ENCODE results near the gene SPATS1. TPM values are rescaled to one million over a fixed set of nuclear protein-coding genes. Genes with fewer than 3 reads are reported as not detected.
"Not testable (repeated sequence)": the region's sequence is repeated elsewhere in the genome, so short reads cannot be mapped to it uniquely, and the experiment has no call there.

The SPATS1 gene
- total RNA-seq, 1 donor from 2014 or later = not detected

DNA sequence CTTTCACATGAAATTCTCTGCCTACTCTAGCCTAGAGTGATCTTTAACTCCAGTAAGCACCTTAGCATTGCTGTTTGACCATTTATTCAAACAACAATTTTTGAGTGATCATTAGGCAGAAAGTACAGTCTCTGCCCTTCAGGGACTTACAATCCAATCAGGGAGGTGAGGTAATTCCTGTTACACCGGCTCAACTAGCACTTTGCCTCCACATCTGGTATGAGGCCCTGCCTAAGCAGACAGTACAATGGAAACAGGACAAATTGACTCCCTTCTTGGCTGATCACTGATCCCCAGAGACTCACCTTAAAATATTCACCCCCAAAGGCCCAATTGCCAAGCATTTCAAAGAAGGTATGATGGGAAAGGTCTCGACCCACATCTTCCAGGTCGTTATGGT lies 30.7 kb upstream of the SPATS1 start:
- peak overlapping the region; percentile 94 for H3K4me3 Mint-ChIP-seq (ENCODE audit: unreplicated experiment)
- H3K27ac Mint-ChIP-seq (ENCODE audit: unreplicated experiment) = peak overlapping the region; percentile 12
- no peak for DNase-seq (ENCODE audit: low spot score)
- no peak for TF ChIP-seq CTCF (IDR thresholded peaks at IDR 0.05)
- H3K36me3 Mint-ChIP-seq (ENCODE audit: low read depth) = peaks cover 16% of the 10 kb centered on the region
- peaks cover 8% of the 10 kb centered on the region for H3K27me3 Mint-ChIP-seq (ENCODE audit: low read depth)
- no peaks in the 10 kb centered on the region for H3K9me3 Mint-ChIP-seq (ENCODE audit: low read depth)
- peaks cover 16% of the 10 kb centered on the region for H3K4me1 Mint-ChIP-seq (ENCODE audit: low read depth)

- Mint-ChIP-seq H3K27me3 (ENCODE audit: low read depth) (peaks cover 13% of the 10 kb centered on the region), H3K4me3 (ENCODE audit: unreplicated experiment) (peak within 1 kb of the TSS; percentile 94), H3K36me3 (ENCODE audit: low read depth) (peaks cover 11% of the 10 kb centered on the region), H3K9me3 (ENCODE audit: low read depth) (no peaks in the 10 kb centered on the region), H3K4me1 (ENCODE audit: low read depth) (peaks cover 16% of the 10 kb centered on the region), H3K27ac (ENCODE audit: unreplicated experiment) (peak within 1 kb of the TSS; percentile 86)
- peak; percentile 99 for TF ChIP-seq CTCF (IDR thresholded peaks at IDR 0.05)
- DNase-seq (ENCODE audit: low spot score) = no peak
Measured at GRCh38 chr6:44312901-44313788, 29.3 kb upstream of the SPATS1 start, which contains the start of gene AARS2. Gene AARS2 (minus strand): TSS chr6:44313347. CDS start chr6:44313323, 24 bp downstream.

GRCh38 chr6:44314657-44315056 lies 27.8 kb upstream of the SPATS1 start:
- H3K36me3 Mint-ChIP-seq (ENCODE audit: low read depth); DNase-seq (ENCODE audit: low spot score); H3K4me3 Mint-ChIP-seq (ENCODE audit: unreplicated experiment); H3K27ac Mint-ChIP-seq (ENCODE audit: unreplicated experiment); H3K9me3 Mint-ChIP-seq (ENCODE audit: low read depth): not testable (repeated sequence)
- Mint-ChIP-seq H3K27me3 (ENCODE audit: low read depth) (peaks cover 28% of the 10 kb centered on the region), H3K4me1 (ENCODE audit: low read depth) (peaks cover 16% of the 10 kb centered on the region)

DNA sequence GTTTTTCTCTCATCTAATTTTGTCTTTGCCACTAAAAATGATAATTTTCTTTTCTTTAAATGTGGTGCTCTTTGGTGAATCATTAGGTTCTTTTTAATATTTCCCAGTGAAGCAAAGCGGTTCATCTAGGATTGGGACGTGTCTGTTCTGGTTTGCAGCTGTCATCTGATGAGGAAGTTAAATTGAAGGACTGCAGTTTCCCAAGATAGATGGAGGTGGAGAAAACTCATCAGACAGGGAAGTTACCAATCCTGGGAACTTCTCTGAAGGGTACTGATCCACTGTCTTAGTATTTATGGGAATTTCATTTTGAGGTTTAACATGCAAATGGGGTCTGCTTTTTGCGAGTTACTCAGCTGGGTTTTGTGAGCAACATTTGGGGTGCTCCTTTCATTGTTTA lies 26.9 kb upstream of the SPATS1 start:
- H3K4me3 Mint-ChIP-seq (ENCODE audit: unreplicated experiment) = no peak overlapping the region
- H3K4me1 Mint-ChIP-seq (ENCODE audit: low read depth) = peaks cover 16% of the 10 kb centered on the region
- no peak for TF ChIP-seq CTCF (IDR thresholded peaks at IDR 0.05)
- H3K36me3 Mint-ChIP-seq (ENCODE audit: low read depth) = no peaks in the 10 kb centered on the region
- no peak overlapping the region for H3K27ac Mint-ChIP-seq (ENCODE audit: unreplicated experiment)
- DNase-seq (ENCODE audit: low spot score) = no peak
- H3K9me3 Mint-ChIP-seq (ENCODE audit: low read depth) = no peaks in the 10 kb centered on the region
- peaks cover 36% of the 10 kb centered on the region for H3K27me3 Mint-ChIP-seq (ENCODE audit: low read depth)

GRCh38 chr6:44315951-44316350 lies 26.5 kb upstream of the SPATS1 start:
- TF ChIP-seq CTCF (IDR thresholded peaks at IDR 0.05) = no peak
- H3K27me3 Mint-ChIP-seq (ENCODE audit: low read depth) = peaks cover 41% of the 10 kb centered on the region
- H3K4me3 Mint-ChIP-seq (ENCODE audit: unreplicated experiment) = no peak overlapping the region

More at GRCh38 chr6:44315951-44316350, 26.5 kb upstream of the SPATS1 start:
- no peak overlapping the region for H3K27ac Mint-ChIP-seq (ENCODE audit: unreplicated experiment)
- H3K9me3 Mint-ChIP-seq (ENCODE audit: low read depth) = no peaks in the 10 kb centered on the region
- H3K36me3 Mint-ChIP-seq (ENCODE audit: low read depth) = no peaks in the 10 kb centered on the region
- DNase-seq (ENCODE audit: low spot score) = no peak
- peaks cover 16% of the 10 kb centered on the region for H3K4me1 Mint-ChIP-seq (ENCODE audit: low read depth)
